Nephron progenitor cell (in vitro differentiated cells): ENCODE data around the gene HOXC13.
A peak's percentile ranks its signal among the peaks of the same experiment; 100 is the strongest.

Experiments used
- DNase-seq: peaks from one replicate; pipeline ENCODE4 v3.0.0; 2021
- H3K27ac Mint-ChIP-seq: 2 replicates; pipeline ENCODE4 v1.8.0; 2021; ENCODE audit warnings: mild to moderate bottlenecking, moderate library complexity, mixed read lengths
- H3K27me3 Mint-ChIP-seq: 2 replicates; pipeline ENCODE4 v1.8.0; 2021; ENCODE audit warnings: mild to moderate bottlenecking, low read depth, mixed read lengths; ENCODE audit not compliant: poor library complexity
- H3K36me3 Mint-ChIP-seq: 2 replicates; pipeline ENCODE4 v1.8.0; 2021; ENCODE audit warnings: low read depth, mixed read lengths
- H3K4me1 Mint-ChIP-seq: 2 replicates; pipeline ENCODE4 v1.8.0; 2021; ENCODE audit warnings: mixed read lengths
- H3K4me3 Mint-ChIP-seq: 2 replicates; pipeline ENCODE4 v1.8.0; 2021; ENCODE audit warnings: mild to moderate bottlenecking, moderate library complexity, mixed read lengths
- H3K9me3 Mint-ChIP-seq: 2 replicates; pipeline ENCODE4 v1.8.0; 2021; ENCODE audit warnings: mild to moderate bottlenecking, moderate library complexity, mixed read lengths
- CTCF ChIP-seq: fragments of 200-600 bp; sonication (generic); IDR thresholded peaks from 2 replicates; pipeline ENCODE4 v1.5.0; 2021; ENCODE audit warnings: antibody characterized with exemption

Gene HOXC13

GRCh38 chr12:53952871-53953734 is 14.5 kb downstream of the HOXC13 start:
- Mint-ChIP-seq H3K36me3 (no peaks in the 10 kb centered on the region), H3K9me3 (no peaks in the 10 kb centered on the region), H3K4me3 (no peak overlapping the region), H3K4me1 (peaks cover 12% of the 10 kb centered on the region), H3K27me3 (peaks cover 100% of the 10 kb centered on the region), H3K27ac (no peak overlapping the region)
- no peak for TF ChIP-seq CTCF
- DNase-seq: no peak

- TF ChIP-seq CTCF: no peak
- Mint-ChIP-seq H3K4me3 (no peak overlapping the region), H3K4me1 (peaks cover 12% of the 10 kb centered on the region), H3K9me3 (no peaks in the 10 kb centered on the region), H3K27ac (no peak overlapping the region), H3K36me3 (no peaks in the 10 kb centered on the region), H3K27me3 (peaks cover 100% of the 10 kb centered on the region)
- DNase-seq: no peak
Observed at GRCh38 chr12:53953831-53954693, 15.4 kb downstream of the HOXC13 start.

- TF ChIP-seq CTCF: no peak
- H3K36me3 Mint-ChIP-seq: no peaks in the 10 kb centered on the region
- peaks cover 12% of the 10 kb centered on the region for H3K4me1 Mint-ChIP-seq
- DNase-seq: no peak
- H3K9me3 Mint-ChIP-seq: no peaks in the 10 kb centered on the region
- H3K4me3 Mint-ChIP-seq: peak within 1 kb of the TSS; percentile 20
- H3K27ac Mint-ChIP-seq: no peak within 1 kb of the TSS
- peaks cover 100% of the 10 kb centered on the region for H3K27me3 Mint-ChIP-seq
Observed at GRCh38 chr12:53954694-53955035, 16.0 kb downstream of the HOXC13 start, which contains the start of gene HOXC12. HOXC12 (plus strand) TSS chr12:53954903; CDS start chr12:53954930, 27 bp downstream.

- H3K36me3 Mint-ChIP-seq: no peaks in the 10 kb centered on the region
- H3K27ac Mint-ChIP-seq: no peak overlapping the region
- H3K27me3 Mint-ChIP-seq: peaks cover 100% of the 10 kb centered on the region
- no peak for TF ChIP-seq CTCF
- H3K9me3 Mint-ChIP-seq: no peaks in the 10 kb centered on the region
- DNase-seq: peak; percentile 66
- peak overlapping the region; percentile 20 for H3K4me3 Mint-ChIP-seq
- H3K4me1 Mint-ChIP-seq: peaks cover 13% of the 10 kb centered on the region
Observed at GRCh38 chr12:53955036-53955775, 16.6 kb downstream of the HOXC13 start.

GRCh38 chr12:53955776-53956250 is 17.2 kb downstream of the HOXC13 start:
- Mint-ChIP-seq H3K4me3 (no peak overlapping the region), H3K9me3 (no peaks in the 10 kb centered on the region), H3K27ac (no peak overlapping the region), H3K4me1 (peaks cover 17% of the 10 kb centered on the region), H3K36me3 (no peaks in the 10 kb centered on the region), H3K27me3 (peaks cover 100% of the 10 kb centered on the region)
- no peak for DNase-seq
- TF ChIP-seq CTCF: no peak
